Mucosa of rectum (tissue), 2 donors: Measurements from ENCODE around the gene CCDC93.
A peak's percentile ranks its signal among the peaks of the same experiment; 100 is the strongest.

Source experiments
- H3K27ac ChIP-seq, 2 donors: one replicate each; pipeline ENCODE4 v1.7.0; 2013; ENCODE audit warnings: inconsistent platforms in 2 of 2, low read depth in 2 of 2, low read length in 2 of 2
- H3K27me3 ChIP-seq, 2 donors: one replicate each; pipeline ENCODE4 v1.7.0; 2013; ENCODE audit warnings: low read length in 2 of 2; ENCODE audit not compliant: control insufficient read depth in 2 of 2, insufficient read depth in 2 of 2
- H3K36me3 ChIP-seq, 2 donors: one replicate each; pipeline ENCODE4 v1.7.0; 2013; ENCODE audit warnings: low read length in 2 of 2; ENCODE audit not compliant: control insufficient read depth in 2 of 2, insufficient read depth in 2 of 2
- H3K4me1 ChIP-seq, 2 donors: one replicate each; pipeline ENCODE4 v1.7.0; 2013; ENCODE audit warnings: low read length in 2 of 2, mild to moderate bottlenecking in 1 of 2; ENCODE audit not compliant: control insufficient read depth in 2 of 2, insufficient read depth in 2 of 2
- H3K4me3 ChIP-seq, 2 donors: one replicate each; pipeline ENCODE4 v1.7.0; 2013; ENCODE audit warnings: low read length in 2 of 2
- H3K9ac ChIP-seq, 2 donors: one replicate each; pipeline ENCODE4 v1.7.0; 2013; ENCODE audit warnings: low read length in 2 of 2, low read depth in 1 of 2, mild to moderate bottlenecking in 1 of 2
- H3K9me3 ChIP-seq, 2 donors: one replicate each; pipeline ENCODE4 v1.7.0; 2013; ENCODE audit warnings: low read length in 2 of 2; ENCODE audit not compliant: control insufficient read depth in 2 of 2
- donor health status: healthy.
- donor health status: Normal muscosa, but diverticular disease.

CCDC93 gene

DNA sequence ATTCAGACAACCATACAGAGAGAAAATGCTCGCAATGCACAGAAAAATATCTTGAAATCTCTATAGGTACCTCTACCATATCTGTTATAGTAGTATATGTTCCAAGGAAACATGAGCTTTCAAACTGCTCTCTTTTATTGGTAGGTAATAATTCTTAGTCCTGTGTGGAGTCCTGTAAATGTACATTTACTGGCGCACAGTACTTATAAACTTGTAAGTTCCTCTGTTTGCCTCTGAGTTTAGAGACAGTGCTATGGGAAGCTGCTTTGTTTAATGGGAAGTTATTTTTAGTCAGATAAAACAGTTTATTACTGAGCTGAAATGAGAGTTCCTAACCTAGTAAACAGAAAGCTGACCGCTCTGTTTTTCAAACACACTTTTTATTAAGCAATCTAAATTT is 52.7 kb downstream of the CCDC93 start:
- Histone ChIP-seq H3K36me3 (peaks cover 22 to 28% of the 10 kb centered on the region in 2 donors), H3K9ac (no peak overlapping the region), H3K27ac (peak overlapping the region; percentile 27 to 64), H3K9me3 (no peaks in the 10 kb centered on the region), H3K27me3 (no peaks in the 10 kb centered on the region), H3K4me1 (peaks cover 3 to 34% of the 10 kb centered on the region in 2 donors), H3K4me3 (peak overlapping the region in 1 of 2 donors; percentile 26)

GRCh38 chr2:117960231-117960630 is 53.6 kb downstream of the CCDC93 start:
- Histone ChIP-seq H3K36me3 (peaks cover 27 to 29% of the 10 kb centered on the region in 2 donors), H3K27me3 (no peaks in the 10 kb centered on the region), H3K9me3 (no peaks in the 10 kb centered on the region), H3K4me3 (no peak overlapping the region), H3K4me1 (peaks cover 3 to 34% of the 10 kb centered on the region in 2 donors), H3K9ac (no peak overlapping the region), H3K27ac (peak overlapping the region; percentile 27 to 64)

- Histone ChIP-seq H3K4me1 (peaks cover 3 to 34% of the 10 kb centered on the region in 2 donors), H3K4me3 (no peak overlapping the region), H3K9ac (no peak overlapping the region), H3K36me3 (peaks cover 34 to 45% of the 10 kb centered on the region in 2 donors), H3K9me3 (no peaks in the 10 kb centered on the region), H3K27ac (peak overlapping the region in 1 of 2 donors; percentile 42), H3K27me3 (no peaks in the 10 kb centered on the region)
These were observed 55.7 kb downstream of the CCDC93 start for GRCh38 chr2:117958186-117958585.

GRCh38 chr2:117957616-117958015 is 56.3 kb downstream of the CCDC93 start:
- Histone ChIP-seq H3K9ac (no peak overlapping the region), H3K27ac (peak overlapping the region in 1 of 2 donors; percentile 42), H3K27me3 (no peaks in the 10 kb centered on the region), H3K9me3 (no peaks in the 10 kb centered on the region), H3K4me1 (peaks cover 3 to 34% of the 10 kb centered on the region in 2 donors), H3K4me3 (no peak overlapping the region), H3K36me3 (peaks cover 34 to 51% of the 10 kb centered on the region in 2 donors)

DNA sequence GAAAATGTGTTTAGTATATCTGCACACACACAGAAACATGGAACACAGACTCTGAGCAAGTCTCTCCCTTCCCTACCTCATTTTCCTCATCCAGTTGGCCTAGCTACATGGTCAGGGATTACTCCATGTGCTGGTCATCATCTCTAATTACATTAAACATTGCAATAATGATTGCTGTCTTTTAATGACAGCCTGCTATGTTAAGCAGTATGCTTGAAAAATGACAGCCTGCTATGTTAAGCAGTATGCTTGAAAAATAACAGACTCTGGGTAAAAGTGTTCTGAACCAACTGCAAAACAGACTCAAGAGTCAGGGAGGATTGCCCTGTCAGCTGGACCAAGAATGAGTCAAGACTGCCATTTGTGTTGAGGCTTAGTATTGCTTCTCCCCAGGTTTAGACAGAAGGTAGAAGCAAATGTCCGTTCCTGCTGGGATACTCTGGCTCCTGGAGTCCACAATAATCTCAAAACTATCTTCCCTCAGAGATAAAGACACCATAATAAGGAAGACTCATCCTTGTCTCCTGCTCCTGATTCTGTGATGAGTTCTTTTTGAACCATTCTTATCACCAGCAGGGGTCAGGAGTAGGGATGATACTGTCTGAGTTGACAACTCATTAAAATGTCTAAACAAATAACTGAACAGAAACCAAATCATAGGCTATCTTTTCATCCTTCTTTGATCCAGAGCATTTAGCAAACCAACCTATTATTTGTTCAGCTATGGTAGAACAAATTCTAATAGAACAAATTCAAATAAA is 57.7 kb downstream of the CCDC93 start:
- Histone ChIP-seq H3K36me3 (peaks cover 44 to 63% of the 10 kb centered on the region in 2 donors), H3K4me3 (no peak overlapping the region), H3K9ac (no peak overlapping the region), H3K27me3 (no peaks in the 10 kb centered on the region), H3K27ac (no peak overlapping the region), H3K4me1 (peaks cover 3 to 26% of the 10 kb centered on the region in 2 donors), H3K9me3 (no peaks in the 10 kb centered on the region)

- no peak overlapping the region for H3K27ac ChIP-seq
- no peaks in the 10 kb centered on the region for H3K9me3 ChIP-seq
- peaks cover 69 to 83% of the 10 kb centered on the region in 2 donors for H3K36me3 ChIP-seq
- peaks cover 0 to 10% of the 10 kb centered on the region in 2 donors for H3K4me1 ChIP-seq
- H3K27me3 ChIP-seq = no peaks in the 10 kb centered on the region
- no peak overlapping the region for H3K9ac ChIP-seq
- H3K4me3 ChIP-seq = no peak overlapping the region
These were observed 60.6 kb downstream of the CCDC93 start for GRCh38 chr2:117953231-117953630.

- H3K27ac ChIP-seq = no peak overlapping the region
- peaks cover 0 to 6% of the 10 kb centered on the region in 2 donors for H3K4me1 ChIP-seq
- no peaks in the 10 kb centered on the region for H3K27me3 ChIP-seq
- no peaks in the 10 kb centered on the region for H3K9me3 ChIP-seq
- H3K9ac ChIP-seq = no peak overlapping the region
- peaks cover 72 to 82% of the 10 kb centered on the region in 2 donors for H3K36me3 ChIP-seq
- H3K4me3 ChIP-seq = no peak overlapping the region
These were observed 61.2 kb downstream of the CCDC93 start for GRCh38 chr2:117952701-117953100.

DNA sequence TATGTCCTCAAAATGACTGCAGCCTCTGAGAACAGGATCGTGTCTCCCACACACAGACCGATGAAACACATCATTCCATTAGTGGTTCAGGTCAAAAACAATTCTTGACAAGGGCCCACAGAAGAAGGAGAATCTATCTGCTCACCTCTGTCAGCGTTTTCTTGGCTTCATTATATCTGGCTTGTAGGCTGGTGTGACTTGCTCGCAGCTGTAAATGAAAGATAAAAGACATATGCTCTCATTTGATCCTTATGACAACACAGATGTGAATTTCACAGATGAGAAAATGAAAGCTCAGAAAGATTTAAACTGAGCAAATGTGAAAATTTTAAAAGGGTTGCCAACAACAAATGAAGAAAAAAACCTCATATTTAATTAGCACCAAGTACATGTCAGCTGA is 61.6 kb downstream of the CCDC93 start:
- H3K4me3 ChIP-seq = no peak overlapping the region
- H3K4me1 ChIP-seq = peaks cover 0 to under 1% of the 10 kb centered on the region in 2 donors
- H3K27ac ChIP-seq = no peak overlapping the region
- peaks cover 69 to 80% of the 10 kb centered on the region in 2 donors for H3K36me3 ChIP-seq
- no peak overlapping the region for H3K9ac ChIP-seq
- no peaks in the 10 kb centered on the region for H3K27me3 ChIP-seq
- H3K9me3 ChIP-seq = no peaks in the 10 kb centered on the region

- no peaks in the 10 kb centered on the region for H3K9me3 ChIP-seq
- H3K27ac ChIP-seq = no peak overlapping the region
- no peaks in the 10 kb centered on the region for H3K27me3 ChIP-seq
- no peak overlapping the region for H3K4me3 ChIP-seq
- H3K36me3 ChIP-seq = peaks cover 77 to 89% of the 10 kb centered on the region in 2 donors
- H3K9ac ChIP-seq = no peak overlapping the region
- no peaks in the 10 kb centered on the region for H3K4me1 ChIP-seq
These were observed 64.1 kb downstream of the CCDC93 start for GRCh38 chr2:117949806-117950205.

DNA sequence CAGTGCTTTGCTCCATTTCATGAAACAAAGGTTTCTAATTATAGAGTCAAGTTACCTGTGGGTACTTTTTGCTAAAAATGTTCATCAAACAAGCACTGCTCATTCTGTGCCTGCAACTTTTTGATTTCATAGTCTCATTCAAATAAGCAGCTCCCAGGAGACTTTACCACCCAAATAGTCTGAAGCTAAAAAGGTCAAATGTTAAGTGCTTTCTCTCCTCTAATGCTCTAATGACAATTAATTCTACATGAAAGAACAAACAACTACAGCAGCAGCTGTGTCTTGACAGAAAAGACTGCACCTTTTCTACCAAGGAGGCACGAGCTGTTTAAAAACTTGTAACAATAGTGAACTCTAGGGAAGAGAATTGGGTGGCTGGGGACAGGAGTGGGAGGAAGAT is 65.3 kb downstream of the CCDC93 start:
- H3K4me3 ChIP-seq = no peak overlapping the region
- no peak overlapping the region for H3K27ac ChIP-seq
- H3K36me3 ChIP-seq = peaks cover 79 to 90% of the 10 kb centered on the region in 2 donors
- no peaks in the 10 kb centered on the region for H3K27me3 ChIP-seq
- no peaks in the 10 kb centered on the region for H3K4me1 ChIP-seq
- no peaks in the 10 kb centered on the region for H3K9me3 ChIP-seq
- no peak overlapping the region for H3K9ac ChIP-seq
